Measurements from ENCODE around the gene NPPA.

DNA sequence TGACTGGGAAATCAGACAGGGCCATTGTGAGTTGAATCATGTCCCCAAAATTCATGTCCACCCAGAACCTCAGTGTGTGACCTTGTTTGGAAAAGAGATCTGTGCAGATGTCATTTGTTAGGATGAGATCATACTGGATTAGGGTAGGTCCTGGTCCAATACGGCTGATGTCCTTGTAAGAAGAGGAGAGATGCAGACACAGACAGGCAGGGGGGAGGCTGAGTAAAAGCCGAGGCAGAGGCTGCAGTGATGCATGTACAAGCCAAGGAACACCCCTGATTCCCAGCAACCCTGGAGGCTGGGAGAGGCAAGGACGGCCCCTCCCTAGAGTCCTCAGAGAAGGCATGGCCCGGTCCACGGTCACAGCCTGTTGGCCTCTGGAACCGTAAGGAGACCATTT lies 27.0 kb upstream of the NPPA start:
- TF ChIP-seq, protein P1, sequence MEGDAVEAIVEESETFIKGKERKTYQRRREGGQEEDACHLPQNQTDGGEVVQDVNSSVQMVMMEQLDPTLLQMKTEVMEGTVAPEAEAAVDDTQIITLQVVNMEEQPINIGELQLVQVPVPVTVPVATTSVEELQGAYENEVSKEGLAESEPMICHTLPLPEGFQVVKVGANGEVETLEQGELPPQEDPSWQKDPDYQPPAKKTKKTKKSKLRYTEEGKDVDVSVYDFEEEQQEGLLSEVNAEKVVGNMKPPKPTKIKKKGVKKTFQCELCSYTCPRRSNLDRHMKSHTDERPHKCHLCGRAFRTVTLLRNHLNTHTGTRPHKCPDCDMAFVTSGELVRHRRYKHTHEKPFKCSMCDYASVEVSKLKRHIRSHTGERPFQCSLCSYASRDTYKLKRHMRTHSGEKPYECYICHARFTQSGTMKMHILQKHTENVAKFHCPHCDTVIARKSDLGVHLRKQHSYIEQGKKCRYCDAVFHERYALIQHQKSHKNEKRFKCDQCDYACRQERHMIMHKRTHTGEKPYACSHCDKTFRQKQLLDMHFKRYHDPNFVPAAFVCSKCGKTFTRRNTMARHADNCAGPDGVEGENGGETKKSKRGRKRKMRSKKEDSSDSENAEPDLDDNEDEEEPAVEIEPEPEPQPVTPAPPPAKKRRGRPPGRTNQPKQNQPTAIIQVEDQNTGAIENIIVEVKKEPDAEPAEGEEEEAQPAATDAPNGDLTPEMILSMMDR (IDR thresholded peaks at IDR 0.05 in 2 of 3, conservative IDR thresholded peaks at IDR 0.05 in 1 of 3; ENCODE audit: control insufficient read depth in 2 of 3, extremely low read depth in 1 of 3, insufficient read depth in 1 of 3, low read depth in 3 of 3, low read length in 3 of 3), result no peak
- TF ChIP-seq TAF1 (IDR thresholded peaks at IDR 0.05; ENCODE audit: borderline replicate concordance, low read depth, low read length) (no peak), SIN3A (IDR thresholded peaks at IDR 0.05; ENCODE audit: low read depth, low read length) (no peak), NR2C1 (IDR thresholded peaks at IDR 0.05) (no peak), ZNF274 (IDR thresholded peaks at IDR 0.05; ENCODE audit: insufficient read depth, insufficient read length) (no peak), RBBP5 (conservative IDR thresholded peaks at IDR 0.05) (no peak), KLF5 (IDR thresholded peaks at IDR 0.05; ENCODE audit: partially characterized antibody) (no peak), JUNB (IDR thresholded peaks at IDR 0.05) (no peak), SRF (IDR thresholded peaks at IDR 0.05; ENCODE audit: low read depth in 2 of 2, low read length in 2 of 2) (no peak), BHLHE40 (IDR thresholded peaks at IDR 0.05; ENCODE audit: borderline replicate concordance in 1 of 2, low read depth in 2 of 2, low read length in 1 of 2) (no peak)
- TF ChIP-seq, protein P2, sequence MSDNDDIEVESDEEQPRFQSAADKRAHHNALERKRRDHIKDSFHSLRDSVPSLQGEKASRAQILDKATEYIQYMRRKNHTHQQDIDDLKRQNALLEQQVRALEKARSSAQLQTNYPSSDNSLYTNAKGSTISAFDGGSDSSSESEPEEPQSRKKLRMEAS (IDR thresholded peaks at IDR 0.05; ENCODE audit: low read depth, low read length), result no peak
- TF ChIP-seq, protein P3, sequence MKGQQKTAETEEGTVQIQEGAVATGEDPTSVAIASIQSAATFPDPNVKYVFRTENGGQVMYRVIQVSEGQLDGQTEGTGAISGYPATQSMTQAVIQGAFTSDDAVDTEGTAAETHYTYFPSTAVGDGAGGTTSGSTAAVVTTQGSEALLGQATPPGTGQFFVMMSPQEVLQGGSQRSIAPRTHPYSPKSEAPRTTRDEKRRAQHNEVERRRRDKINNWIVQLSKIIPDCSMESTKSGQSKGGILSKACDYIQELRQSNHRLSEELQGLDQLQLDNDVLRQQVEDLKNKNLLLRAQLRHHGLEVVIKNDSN (IDR thresholded peaks at IDR 0.05; ENCODE audit: borderline replicate concordance, extremely low read length, insufficient read depth, low read depth, low read length), result no peak

Measured in GM12878 (cell line).